ENCODE data around the gene DUSP2.

Gene DUSP2

DNA sequence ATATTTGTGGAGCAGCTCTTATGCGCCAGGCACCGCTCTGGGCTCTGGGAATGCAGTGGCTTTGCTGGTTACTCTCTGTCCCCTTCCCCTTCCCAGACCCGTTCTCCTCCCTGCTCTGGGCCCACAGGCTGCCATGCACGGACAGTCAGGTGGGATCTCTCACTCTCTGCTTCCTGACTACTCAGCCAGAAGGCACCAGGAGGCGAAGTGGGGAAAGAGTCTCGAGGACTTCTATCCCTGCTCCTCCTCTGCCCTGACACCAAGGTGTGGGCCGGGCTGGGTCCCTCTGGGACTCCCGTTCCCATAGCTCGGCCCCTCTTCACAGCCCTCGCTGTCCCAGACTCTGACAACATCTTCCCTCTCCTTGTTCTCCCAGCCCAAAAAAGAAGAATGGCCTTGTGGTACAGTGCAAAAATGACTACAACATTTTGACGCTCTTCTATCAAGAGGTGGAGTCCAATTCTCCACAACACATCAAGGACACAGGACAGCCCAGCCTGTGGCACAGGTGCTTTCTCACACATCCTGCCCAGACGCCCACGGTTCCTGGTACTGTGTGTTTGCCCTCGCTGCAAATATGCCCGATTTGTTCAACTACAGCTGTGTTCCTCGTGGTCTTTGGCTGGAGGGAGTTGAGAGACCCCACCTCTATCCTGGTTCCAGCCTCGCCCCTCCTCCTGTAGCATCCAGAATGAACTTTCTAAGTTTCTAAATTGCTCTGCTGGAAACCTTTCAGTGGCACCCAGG lies 14.0 kb upstream of the DUSP2 start:
- H3K9me3 ChIP-seq = no peaks in the 10 kb centered on the region
- no peaks in the 10 kb centered on the region for H3K36me3 ChIP-seq
- intact Hi-C loops (cut with DNase I; ENCODE audit: low total_unique reads) = no loop called here
- H3K27me3 ChIP-seq = peaks cover 0 to 33% of the 10 kb centered on the region in 2 donors
- DNase-seq = no peak
- H3K4me1 ChIP-seq = no peaks in the 10 kb centered on the region
- H3K4me3 ChIP-seq = no peak overlapping the region
- TF ChIP-seq, protein P1, sequence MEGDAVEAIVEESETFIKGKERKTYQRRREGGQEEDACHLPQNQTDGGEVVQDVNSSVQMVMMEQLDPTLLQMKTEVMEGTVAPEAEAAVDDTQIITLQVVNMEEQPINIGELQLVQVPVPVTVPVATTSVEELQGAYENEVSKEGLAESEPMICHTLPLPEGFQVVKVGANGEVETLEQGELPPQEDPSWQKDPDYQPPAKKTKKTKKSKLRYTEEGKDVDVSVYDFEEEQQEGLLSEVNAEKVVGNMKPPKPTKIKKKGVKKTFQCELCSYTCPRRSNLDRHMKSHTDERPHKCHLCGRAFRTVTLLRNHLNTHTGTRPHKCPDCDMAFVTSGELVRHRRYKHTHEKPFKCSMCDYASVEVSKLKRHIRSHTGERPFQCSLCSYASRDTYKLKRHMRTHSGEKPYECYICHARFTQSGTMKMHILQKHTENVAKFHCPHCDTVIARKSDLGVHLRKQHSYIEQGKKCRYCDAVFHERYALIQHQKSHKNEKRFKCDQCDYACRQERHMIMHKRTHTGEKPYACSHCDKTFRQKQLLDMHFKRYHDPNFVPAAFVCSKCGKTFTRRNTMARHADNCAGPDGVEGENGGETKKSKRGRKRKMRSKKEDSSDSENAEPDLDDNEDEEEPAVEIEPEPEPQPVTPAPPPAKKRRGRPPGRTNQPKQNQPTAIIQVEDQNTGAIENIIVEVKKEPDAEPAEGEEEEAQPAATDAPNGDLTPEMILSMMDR (IDR thresholded peaks at IDR 0.05) = no peak
- H3K27ac ChIP-seq = no peak overlapping the region

DNA sequence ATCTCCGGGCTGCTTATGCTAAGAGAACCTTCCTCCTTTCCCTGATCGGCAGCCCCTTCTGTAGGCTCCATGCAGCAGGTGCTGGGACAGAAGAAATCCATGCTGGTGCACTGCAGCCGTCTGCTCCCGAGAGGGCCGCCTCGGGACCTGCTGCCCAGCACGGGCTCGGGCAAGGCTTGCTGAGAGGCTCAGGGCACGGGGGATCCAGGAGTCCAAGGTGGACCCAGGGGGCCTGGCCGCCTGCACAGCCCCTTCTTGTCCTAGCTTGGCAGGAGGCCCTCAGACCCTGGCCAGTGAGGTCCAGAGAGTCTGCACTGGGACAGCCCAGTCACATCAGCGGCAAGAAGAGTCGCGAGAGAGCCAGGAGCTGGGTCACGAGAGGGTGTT lies 13.3 kb upstream of the DUSP2 start:
- TF ChIP-seq, protein P1 (IDR thresholded peaks at IDR 0.05) = no peak
- H3K27me3 ChIP-seq = peaks cover 0 to 26% of the 10 kb centered on the region in 2 donors
- H3K4me1 ChIP-seq = no peaks in the 10 kb centered on the region
- DNase-seq = no peak
- H3K9me3 ChIP-seq = no peaks in the 10 kb centered on the region
- H3K27ac ChIP-seq = no peak overlapping the region
- H3K4me3 ChIP-seq = no peak overlapping the region
- intact Hi-C loops (cut with DNase I; ENCODE audit: low total_unique reads) = no loop called here
- no peaks in the 10 kb centered on the region for H3K36me3 ChIP-seq

DNA sequence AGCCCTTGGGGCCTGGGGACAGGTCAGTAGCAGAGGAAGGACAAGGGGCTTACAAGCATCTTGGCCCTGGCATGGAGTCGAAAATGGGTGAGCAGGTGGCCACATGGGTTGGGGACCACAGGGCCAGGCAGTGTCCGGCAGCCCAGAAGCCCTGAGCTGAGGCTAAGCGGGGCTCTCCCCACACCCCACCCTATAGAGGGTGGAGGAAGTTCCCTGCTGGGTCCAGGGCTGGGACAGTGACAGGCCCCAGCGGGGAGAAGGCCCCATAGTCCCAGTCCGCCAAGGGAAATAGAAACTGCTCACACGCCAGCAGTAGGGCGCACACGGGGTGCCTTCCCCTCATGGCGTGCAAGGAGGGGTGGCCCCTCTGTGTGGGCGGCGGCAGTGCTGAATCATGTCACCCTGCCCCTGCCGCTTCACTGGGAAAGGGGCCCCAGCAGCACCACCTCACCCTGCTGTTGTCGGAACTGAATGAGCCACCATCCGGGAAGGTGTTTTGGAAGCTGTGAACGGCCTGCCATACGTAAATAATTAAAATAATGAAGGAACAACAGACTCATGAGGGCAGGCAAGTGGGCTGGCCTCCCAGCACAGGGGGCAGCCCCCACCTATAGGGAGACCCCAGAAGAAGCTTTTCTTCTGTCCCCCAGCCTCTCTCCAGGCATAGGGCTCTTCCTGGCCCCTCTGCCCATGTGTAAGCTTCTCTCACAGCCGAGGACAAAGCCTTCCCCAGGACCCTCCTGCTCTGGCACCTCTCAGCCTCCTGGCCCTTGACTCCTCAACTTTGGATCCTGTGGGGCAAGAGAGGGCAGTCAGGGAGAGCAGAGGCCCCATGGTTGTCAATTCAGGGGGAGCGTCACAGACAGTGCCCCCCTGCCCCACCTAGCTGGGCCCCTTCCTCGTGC lies 12.7 kb upstream of the DUSP2 start:
- Histone ChIP-seq H3K9me3 (no peaks in the 10 kb centered on the region), H3K4me3 (no peak overlapping the region), H3K36me3 (no peaks in the 10 kb centered on the region), H3K4me1 (no peaks in the 10 kb centered on the region), H3K27ac (no peak overlapping the region), H3K27me3 (peaks cover 0 to 23% of the 10 kb centered on the region in 2 donors)
- intact Hi-C loops (cut with DNase I; ENCODE audit: low total_unique reads) = no loop called here
- no peak for DNase-seq
- TF ChIP-seq, protein P1 (IDR thresholded peaks at IDR 0.05) = no peak

DNA sequence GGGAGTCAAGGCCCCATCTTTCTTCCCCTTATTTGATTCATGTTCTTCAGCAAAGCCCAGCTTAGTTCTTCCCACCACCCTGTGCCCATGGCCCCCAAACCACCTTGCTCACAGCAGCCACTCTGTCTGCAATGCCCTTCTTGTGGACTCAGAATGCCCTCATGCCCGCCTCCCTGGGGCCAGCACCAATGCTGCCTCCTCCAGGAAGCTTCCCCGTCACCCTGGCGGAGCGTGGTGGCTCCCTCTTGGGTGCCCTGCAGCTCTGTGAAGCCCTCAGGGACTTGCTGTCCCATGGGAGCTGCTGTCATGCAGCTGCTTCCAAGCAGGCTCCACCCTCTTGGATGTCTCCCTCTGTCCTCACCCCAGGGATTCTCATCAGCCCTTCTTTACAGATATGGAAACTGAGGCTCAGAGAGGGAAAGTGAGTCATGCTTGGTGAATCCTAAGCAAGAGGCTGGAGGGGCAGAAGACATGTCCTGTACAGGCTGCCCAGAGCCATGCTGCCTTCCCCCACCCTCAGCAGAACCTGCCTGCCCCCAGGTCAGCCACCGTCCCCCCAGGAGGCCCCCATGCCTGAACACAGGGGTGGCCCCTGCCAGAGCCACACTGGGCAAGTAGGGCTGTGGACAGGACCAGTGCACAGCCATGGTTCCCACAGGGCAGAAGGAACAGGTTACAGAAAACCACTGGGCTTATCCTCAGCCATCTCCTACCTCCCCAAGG lies 11.8 kb upstream of the DUSP2 start:
- TF ChIP-seq, protein P1 (IDR thresholded peaks at IDR 0.05) = no peak
- Histone ChIP-seq H3K27ac (no peak overlapping the region), H3K36me3 (no peaks in the 10 kb centered on the region), H3K4me3 (no peak overlapping the region), H3K9me3 (no peaks in the 10 kb centered on the region), H3K4me1 (no peaks in the 10 kb centered on the region), H3K27me3 (peaks cover 0 to 23% of the 10 kb centered on the region in 2 donors)
- intact Hi-C loops (cut with DNase I; ENCODE audit: low total_unique reads) = no loop called here
- DNase-seq = no peak

DNA sequence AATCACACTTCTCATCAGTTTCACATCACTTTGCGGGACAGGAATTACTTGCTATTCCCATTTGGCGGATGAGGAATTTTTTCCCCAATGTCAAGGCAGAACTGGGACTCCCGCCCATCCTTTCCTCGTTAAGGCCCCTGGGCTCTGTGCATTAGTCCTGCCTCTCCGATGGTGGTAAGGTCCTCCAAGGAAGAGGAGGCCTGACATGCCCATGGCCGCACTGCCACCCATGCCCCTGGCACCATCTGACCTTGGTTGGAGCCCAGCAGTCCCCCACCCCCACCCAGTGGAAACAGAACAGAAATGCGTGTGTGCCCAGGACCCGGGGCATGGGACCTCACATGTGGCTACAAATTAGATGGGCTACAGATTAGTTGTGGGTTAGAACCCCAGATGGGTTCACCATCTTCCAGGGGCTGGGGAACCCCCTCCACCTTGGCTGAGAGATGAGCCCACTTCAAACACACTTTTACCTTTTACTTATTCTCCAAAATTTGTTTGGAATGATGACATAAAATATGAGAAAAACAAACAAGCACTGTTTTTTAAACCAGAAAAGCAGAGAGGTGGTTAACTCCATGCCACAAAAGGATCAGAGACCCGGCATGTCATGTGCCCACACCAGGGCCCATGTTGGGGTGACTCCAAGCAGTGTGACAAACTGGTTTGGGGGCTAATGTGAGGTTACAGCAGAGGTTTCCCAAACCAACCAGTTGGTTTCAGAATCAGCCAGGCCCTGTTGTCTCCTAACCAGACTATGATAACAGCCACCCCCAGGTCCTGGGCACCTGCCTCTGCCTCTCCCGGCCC lies 11.0 kb upstream of the DUSP2 start:
- no peaks in the 10 kb centered on the region for H3K36me3 ChIP-seq
- DNase-seq = no peak
- intact Hi-C loops (cut with DNase I; ENCODE audit: low total_unique reads) = no loop called here
- H3K4me3 ChIP-seq = no peak overlapping the region
- no peaks in the 10 kb centered on the region for H3K4me1 ChIP-seq
- H3K27ac ChIP-seq = no peak overlapping the region
- H3K27me3 ChIP-seq = peaks cover 0 to 23% of the 10 kb centered on the region in 2 donors
- H3K9me3 ChIP-seq = no peaks in the 10 kb centered on the region
- TF ChIP-seq, protein P1 (IDR thresholded peaks at IDR 0.05) = no peak

Measured in tibial artery (tissue), 4 donors.